ENCODE measurements around the gene DKK2.

The DKK2 gene, protein sequence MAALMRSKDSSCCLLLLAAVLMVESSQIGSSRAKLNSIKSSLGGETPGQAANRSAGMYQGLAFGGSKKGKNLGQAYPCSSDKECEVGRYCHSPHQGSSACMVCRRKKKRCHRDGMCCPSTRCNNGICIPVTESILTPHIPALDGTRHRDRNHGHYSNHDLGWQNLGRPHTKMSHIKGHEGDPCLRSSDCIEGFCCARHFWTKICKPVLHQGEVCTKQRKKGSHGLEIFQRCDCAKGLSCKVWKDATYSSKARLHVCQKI

DNA sequence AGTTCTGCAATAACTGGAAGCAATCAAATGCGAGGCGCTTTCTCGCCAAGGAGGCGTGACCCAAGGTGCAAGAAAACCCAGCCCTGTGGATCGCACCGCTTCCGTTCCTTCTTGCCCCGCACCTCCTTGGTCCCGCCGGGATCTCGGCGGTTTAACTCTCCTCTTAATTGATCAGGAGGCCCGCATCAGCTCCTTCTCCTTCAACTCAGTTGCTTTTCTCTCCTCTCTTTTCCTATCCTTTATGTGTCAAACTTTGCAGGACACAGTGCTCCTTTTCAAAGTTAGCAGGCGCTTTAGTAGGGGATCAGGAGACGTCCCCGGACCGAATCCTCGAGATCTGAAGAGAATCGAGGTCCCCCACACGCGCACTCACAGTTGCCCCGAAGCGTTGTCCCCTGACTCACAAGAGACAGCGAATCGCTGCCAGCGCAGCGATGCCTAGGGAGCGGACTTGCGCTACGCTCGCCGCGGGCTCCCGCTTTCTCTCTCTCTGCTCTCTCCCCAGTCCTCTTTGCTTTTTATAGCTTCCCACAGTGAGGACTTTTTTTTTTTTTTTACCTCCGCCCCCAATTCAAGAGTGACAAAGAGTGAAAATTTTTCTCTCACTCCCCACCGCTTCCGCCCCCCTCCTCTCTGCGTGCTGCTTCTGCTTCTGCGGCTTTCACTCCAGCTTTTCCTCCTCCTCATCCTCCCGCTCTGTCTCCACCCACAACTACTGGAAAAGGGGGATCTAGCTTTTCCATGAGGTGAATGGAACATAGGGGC, at the start of gene DKK2:
Gene DKK2 (minus strand): TSS at position 495 of the 765 bp plus-strand sequence. CDS start 722 bp downstream, outside the sequence.
- Mint-ChIP-seq H3K4me1 (peaks cover 38% of the 10 kb centered on the region), H3K4me3 (peak within 1 kb of the TSS; percentile 80 to 86 (median 85)), H3K27me3 (ENCODE audit: low read depth) (peaks cover 83% of the 10 kb centered on the region), H3K36me3 (ENCODE audit: low read depth) (no peaks in the 10 kb centered on the region), H3K27ac (no peak within 1 kb of the TSS), H3K9me3 (no peaks in the 10 kb centered on the region)
- TF ChIP-seq, protein P1, sequence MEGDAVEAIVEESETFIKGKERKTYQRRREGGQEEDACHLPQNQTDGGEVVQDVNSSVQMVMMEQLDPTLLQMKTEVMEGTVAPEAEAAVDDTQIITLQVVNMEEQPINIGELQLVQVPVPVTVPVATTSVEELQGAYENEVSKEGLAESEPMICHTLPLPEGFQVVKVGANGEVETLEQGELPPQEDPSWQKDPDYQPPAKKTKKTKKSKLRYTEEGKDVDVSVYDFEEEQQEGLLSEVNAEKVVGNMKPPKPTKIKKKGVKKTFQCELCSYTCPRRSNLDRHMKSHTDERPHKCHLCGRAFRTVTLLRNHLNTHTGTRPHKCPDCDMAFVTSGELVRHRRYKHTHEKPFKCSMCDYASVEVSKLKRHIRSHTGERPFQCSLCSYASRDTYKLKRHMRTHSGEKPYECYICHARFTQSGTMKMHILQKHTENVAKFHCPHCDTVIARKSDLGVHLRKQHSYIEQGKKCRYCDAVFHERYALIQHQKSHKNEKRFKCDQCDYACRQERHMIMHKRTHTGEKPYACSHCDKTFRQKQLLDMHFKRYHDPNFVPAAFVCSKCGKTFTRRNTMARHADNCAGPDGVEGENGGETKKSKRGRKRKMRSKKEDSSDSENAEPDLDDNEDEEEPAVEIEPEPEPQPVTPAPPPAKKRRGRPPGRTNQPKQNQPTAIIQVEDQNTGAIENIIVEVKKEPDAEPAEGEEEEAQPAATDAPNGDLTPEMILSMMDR (IDR thresholded peaks at IDR 0.05; ENCODE audit: unreplicated experiment in 3 of 3), result no peak

DNA sequence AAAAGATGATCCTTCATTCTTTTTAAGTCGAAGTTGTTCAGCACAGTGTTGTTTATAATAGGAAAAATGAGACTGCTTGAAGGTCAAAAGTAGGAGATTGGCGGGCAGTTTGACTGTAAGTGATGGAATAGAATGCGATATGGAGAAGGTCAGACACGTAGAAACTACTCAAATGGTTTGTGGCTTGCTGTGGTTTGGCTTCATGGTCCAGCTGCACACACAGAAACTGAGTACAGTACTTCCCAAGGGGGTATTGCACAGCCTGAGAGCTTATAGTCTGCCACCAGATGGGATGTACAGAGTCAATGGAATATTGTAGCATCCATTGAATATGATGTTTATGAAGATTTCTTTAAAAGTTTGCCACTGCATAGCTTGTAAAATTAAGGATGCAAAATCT, 41.1 kb upstream of the DKK2 start:
- no peak overlapping the region for H3K4me3 Mint-ChIP-seq
- peaks cover 12% of the 10 kb centered on the region for H3K9me3 Mint-ChIP-seq
- H3K4me1 Mint-ChIP-seq, result no peaks in the 10 kb centered on the region
- no peaks in the 10 kb centered on the region for H3K27me3 Mint-ChIP-seq (ENCODE audit: low read depth)
- H3K27ac Mint-ChIP-seq, result no peak overlapping the region
- H3K36me3 Mint-ChIP-seq (ENCODE audit: low read depth), result no peaks in the 10 kb centered on the region
- TF ChIP-seq, protein P1 (IDR thresholded peaks at IDR 0.05; ENCODE audit: unreplicated experiment in 3 of 3), result no peak

GRCh38 chr4:107072836-107073736, 37.0 kb upstream of the DKK2 start:
- Mint-ChIP-seq H3K27ac (no peak overlapping the region), H3K36me3 (ENCODE audit: low read depth) (no peaks in the 10 kb centered on the region), H3K4me3 (no peak overlapping the region), H3K27me3 (ENCODE audit: low read depth) (no peaks in the 10 kb centered on the region), H3K4me1 (peaks cover 4% of the 10 kb centered on the region), H3K9me3 (peaks cover 4% of the 10 kb centered on the region)
- TF ChIP-seq, protein P1 (IDR thresholded peaks at IDR 0.05; ENCODE audit: unreplicated experiment in 3 of 3), result no peak

- H3K27me3 Mint-ChIP-seq (ENCODE audit: low read depth), result no peaks in the 10 kb centered on the region
- no peak overlapping the region for H3K27ac Mint-ChIP-seq
- peaks cover 8% of the 10 kb centered on the region for H3K4me1 Mint-ChIP-seq
- no peaks in the 10 kb centered on the region for H3K36me3 Mint-ChIP-seq (ENCODE audit: low read depth)
- H3K9me3 Mint-ChIP-seq, result peaks cover 4% of the 10 kb centered on the region
- TF ChIP-seq, protein P1 (IDR thresholded peaks at IDR 0.05; ENCODE audit: unreplicated experiment in 3 of 3), result no peak
- no peak overlapping the region for H3K4me3 Mint-ChIP-seq
Measured at GRCh38 chr4:107071108-107071507, 35.0 kb upstream of the DKK2 start.

GRCh38 chr4:107069049-107069448, 32.9 kb upstream of the DKK2 start:
- H3K4me1 Mint-ChIP-seq, result peaks cover 8% of the 10 kb centered on the region
- TF ChIP-seq, protein P1 (IDR thresholded peaks at IDR 0.05; ENCODE audit: unreplicated experiment in 3 of 3), result no peak
- H3K27ac Mint-ChIP-seq, result peak overlapping the region in 1 of 3 experiments; percentile 51
- peaks cover under 1% of the 10 kb centered on the region for H3K9me3 Mint-ChIP-seq
- H3K36me3 Mint-ChIP-seq (ENCODE audit: low read depth), result no peaks in the 10 kb centered on the region
- H3K4me3 Mint-ChIP-seq, result no peak overlapping the region
- no peaks in the 10 kb centered on the region for H3K27me3 Mint-ChIP-seq (ENCODE audit: low read depth)

All from nephron (organoid).